Activated CD4-positive, alpha-beta T cell treated with anti-CD3 and anti-CD28 coated beads, Interleukin-2, amount 10 ng/mL, durations not matched to agents 7 days and 5 days (primary cell): ENCODE results near the gene EFCAB5. TPM values are rescaled to one million over a fixed set of nuclear protein-coding genes. Genes with fewer than 3 reads are reported as not detected.
"Not testable (repeated sequence)": the region's sequence is repeated elsewhere in the genome, so short reads cannot be mapped to it uniquely, and the experiment has no call there.

Source experiments
- CTCF ChIA-PET: fragments of 350-600 bp; sonication (Branson Sonifier 250); formaldehyde crosslinking; loops from one replicate; lab custom pipeline; 2021; ENCODE audit warnings: antibody characterized with exemption; lab: Charles Lee
- POLR2A ChIA-PET: fragments of 350-600 bp; sonication (Branson Sonifier 250); formaldehyde crosslinking; loops from one replicate; lab custom pipeline; 2021; ENCODE audit warnings: antibody characterized with exemption; lab: Charles Lee
- DNase-seq: peaks from one replicate; pipeline ENCODE4 v3.0.0-alpha.2; 2020
- H3K27ac Mint-ChIP-seq: one replicate; pipeline ENCODE4 v1.8.0; 2021; ENCODE audit warnings: mild to moderate bottlenecking, moderate library complexity, mixed read lengths
- H3K27me3 Mint-ChIP-seq: one replicate; pipeline ENCODE4 v1.8.0; 2021; ENCODE audit warnings: mixed read lengths
- H3K36me3 Mint-ChIP-seq: one replicate; pipeline ENCODE4 v1.8.0; 2021; ENCODE audit warnings: low read depth, mixed read lengths
- H3K4me1 Mint-ChIP-seq: one replicate; pipeline ENCODE4 v1.8.0; 2021; ENCODE audit warnings: mixed read lengths
- H3K4me3 Mint-ChIP-seq: one replicate; pipeline ENCODE4 v1.8.0; 2021; ENCODE audit warnings: mild to moderate bottlenecking, moderate library complexity, mixed read lengths
- H3K9me3 Mint-ChIP-seq: one replicate; pipeline ENCODE4 v1.8.0; 2021; ENCODE audit warnings: mixed read lengths
- total RNA-seq, 2 experiments: library from RNA; stranded (reverse); gene quantifications; one replicate each; pipeline ENCODE4 v1.2.3, GENCODE V29; 2021

EFCAB5 gene
- total RNA-seq, 2 experiments from 2014 or later, result 1.1 to 1.6 TPM

DNA sequence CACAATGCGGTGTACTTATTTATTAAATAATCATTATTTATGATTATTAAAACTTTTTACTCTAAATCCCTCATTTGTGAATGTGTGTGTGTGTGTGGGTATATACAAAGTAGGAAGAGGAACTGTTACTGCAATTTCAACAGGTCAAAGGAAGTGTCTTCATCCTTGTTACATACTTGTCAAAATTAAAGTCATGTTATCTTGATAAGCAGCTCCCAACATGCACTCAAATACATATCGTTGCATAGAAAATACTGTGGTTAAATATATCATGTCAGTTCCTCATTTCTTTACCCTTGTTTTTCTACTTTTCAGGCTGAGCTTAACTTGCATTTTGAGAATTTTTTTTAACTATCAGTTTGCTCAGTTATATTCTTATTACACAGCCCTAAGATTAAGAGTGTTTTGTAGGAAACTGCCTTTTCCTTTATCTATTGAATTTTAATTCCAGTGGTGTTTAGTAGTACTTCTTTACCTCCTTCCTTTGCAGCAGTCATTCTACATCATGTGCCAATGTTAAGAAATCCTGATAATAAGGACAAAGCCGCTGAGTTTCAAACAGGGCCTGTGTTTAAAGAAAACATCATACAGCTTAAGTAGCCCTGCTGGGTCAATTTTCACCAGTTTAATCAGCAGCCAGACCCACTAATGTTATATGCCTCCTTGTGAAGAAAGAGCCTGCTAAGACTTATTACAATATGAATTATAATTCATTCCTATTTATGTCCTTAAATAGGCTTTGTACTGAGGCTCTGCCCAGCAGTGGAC lies 7.2 kb downstream of the EFCAB5 start:
- Mint-ChIP-seq H3K9me3 (peaks cover under 1% of the 10 kb centered on the region), H3K4me1 (peaks cover 6% of the 10 kb centered on the region), H3K27me3 (no peaks in the 10 kb centered on the region), H3K27ac (no peak overlapping the region), H3K36me3 (peaks cover 3% of the 10 kb centered on the region), H3K4me3 (no peak overlapping the region)
- POLR2A ChIA-PET, result no interaction called here
- CTCF ChIA-PET, result interaction anchor here (1.7 kb wide), 1 partner anchor 37 kb away, joined by 3 read pairs; no protein-coding TSS in a partner anchor
- DNase-seq, result no peak

DNA sequence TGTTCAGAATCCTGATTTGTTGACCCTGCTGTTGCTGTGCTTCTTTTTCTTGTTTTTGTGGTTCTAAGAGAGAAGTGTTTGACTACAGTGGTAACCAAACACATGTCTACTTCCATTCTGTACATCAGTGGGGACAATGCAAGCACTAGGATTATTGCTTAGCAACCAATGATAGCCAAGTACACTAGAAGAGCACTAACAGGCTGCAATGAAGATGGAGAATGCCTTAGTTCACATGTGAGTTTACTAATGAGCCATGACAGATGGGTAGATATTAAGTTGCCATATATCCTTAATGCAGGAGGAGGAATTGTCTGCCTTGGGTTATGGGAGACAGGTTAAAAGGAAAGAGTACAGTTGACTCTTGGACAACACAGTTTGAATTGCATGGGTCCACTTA lies 8.3 kb downstream of the EFCAB5 start:
- CTCF ChIA-PET, result no interaction called here
- Mint-ChIP-seq H3K4me1 (peaks cover 6% of the 10 kb centered on the region), H3K27me3 (no peaks in the 10 kb centered on the region), H3K27ac (no peak overlapping the region), H3K36me3 (peaks cover 6% of the 10 kb centered on the region), H3K4me3 (no peak overlapping the region), H3K9me3 (peaks cover 5% of the 10 kb centered on the region)
- POLR2A ChIA-PET, result no interaction called here
- no peak for DNase-seq

GRCh38 chr17:29954405-29954804 lies 13.0 kb downstream of the EFCAB5 start:
- H3K4me3 Mint-ChIP-seq, result no peak overlapping the region
- H3K36me3 Mint-ChIP-seq, result peaks cover 4% of the 10 kb centered on the region
- POLR2A ChIA-PET, result no interaction called here
- no peaks in the 10 kb centered on the region for H3K4me1 Mint-ChIP-seq
- CTCF ChIA-PET, result interaction anchor here (0.5 kb wide), 1 partner anchor 86 kb away, joined by 3 read pairs; no protein-coding TSS in a partner anchor
- no peaks in the 10 kb centered on the region for H3K27me3 Mint-ChIP-seq
- H3K27ac Mint-ChIP-seq, result no peak overlapping the region
- H3K9me3 Mint-ChIP-seq, result peaks cover 9% of the 10 kb centered on the region
- DNase-seq, result no peak

GRCh38 chr17:29956225-29956624 lies 14.8 kb downstream of the EFCAB5 start:
- H3K4me1 Mint-ChIP-seq, result no peaks in the 10 kb centered on the region
- no peaks in the 10 kb centered on the region for H3K27me3 Mint-ChIP-seq
- peaks cover 4% of the 10 kb centered on the region for H3K36me3 Mint-ChIP-seq
- no peak overlapping the region for H3K27ac Mint-ChIP-seq
- ChIA-PET CTCF (interaction anchor here (1.0 kb wide), 1 partner anchor 338 kb away, joined by 7 read pairs; no protein-coding TSS in a partner anchor), POLR2A (no interaction called here)
- peaks cover 9% of the 10 kb centered on the region for H3K9me3 Mint-ChIP-seq
- DNase-seq, result no peak
- H3K4me3 Mint-ChIP-seq, result no peak overlapping the region

DNA sequence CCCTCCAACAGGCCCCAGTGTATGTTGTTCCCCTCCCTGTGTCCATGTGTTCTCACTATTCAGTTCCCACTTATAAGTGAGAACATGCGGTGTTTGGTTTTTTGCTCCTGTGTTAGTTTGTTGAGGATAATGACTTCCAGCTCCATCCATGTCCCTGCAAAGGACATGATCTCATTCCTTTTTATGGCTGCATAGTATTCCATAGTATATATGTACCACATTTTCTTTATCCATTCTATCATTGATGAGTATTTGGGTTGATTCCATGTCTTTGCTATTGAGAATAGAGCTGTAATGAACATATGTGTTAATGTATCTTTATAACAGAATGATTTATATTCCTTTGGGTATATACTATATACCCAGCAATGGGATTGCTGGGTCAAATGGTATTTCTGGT lies 16.1 kb downstream of the EFCAB5 start:
- H3K9me3 Mint-ChIP-seq, H3K4me3 Mint-ChIP-seq: not testable (repeated sequence)

GRCh38 chr17:29958947-29959657 lies 17.7 kb downstream of the EFCAB5 start:
- H3K4me1 Mint-ChIP-seq, result no peaks in the 10 kb centered on the region
- peaks cover 4% of the 10 kb centered on the region for H3K9me3 Mint-ChIP-seq
- no peak overlapping the region for H3K27ac Mint-ChIP-seq
- H3K36me3 Mint-ChIP-seq, result no peaks in the 10 kb centered on the region
- H3K27me3 Mint-ChIP-seq, result no peaks in the 10 kb centered on the region
- ChIA-PET CTCF (no interaction called here), POLR2A (no interaction called here)
- DNase-seq, result no peak
- H3K4me3 Mint-ChIP-seq, result no peak overlapping the region

More for the DNA sequence above, 16.1 kb downstream of the EFCAB5 start:
- CTCF ChIA-PET, H3K4me1 Mint-ChIP-seq, H3K27me3 Mint-ChIP-seq, H3K36me3 Mint-ChIP-seq, H3K27ac Mint-ChIP-seq, DNase-seq, POLR2A ChIA-PET: not testable (repeated sequence)

- no peak overlapping the region for H3K4me3 Mint-ChIP-seq
- peaks cover 2% of the 10 kb centered on the region for H3K36me3 Mint-ChIP-seq
- CTCF ChIA-PET, result no interaction called here
- POLR2A ChIA-PET, result no interaction called here
- H3K27ac Mint-ChIP-seq, result no peak overlapping the region
- peaks cover 4% of the 10 kb centered on the region for H3K9me3 Mint-ChIP-seq
- no peaks in the 10 kb centered on the region for H3K27me3 Mint-ChIP-seq
- no peaks in the 10 kb centered on the region for H3K4me1 Mint-ChIP-seq
- DNase-seq, result no peak
Observed at GRCh38 chr17:29959658-29960337, 18.4 kb downstream of the EFCAB5 start.

- DNase-seq, result no peak
- Mint-ChIP-seq H3K4me3 (no peak overlapping the region), H3K4me1 (no peaks in the 10 kb centered on the region), H3K27me3 (peaks cover 2% of the 10 kb centered on the region), H3K9me3 (no peaks in the 10 kb centered on the region), H3K27ac (no peak overlapping the region), H3K36me3 (peaks cover 2% of the 10 kb centered on the region)
- POLR2A ChIA-PET, result no interaction called here
- CTCF ChIA-PET, result interaction anchor here (0.6 to 1.4 kb wide), 5 partner anchors 11 to 291 kb away, joined by 3 to 4 read pairs (median 3); no protein-coding TSS in a partner anchor
Observed at GRCh38 chr17:29962656-29963055, 21.2 kb downstream of the EFCAB5 start.

DNA sequence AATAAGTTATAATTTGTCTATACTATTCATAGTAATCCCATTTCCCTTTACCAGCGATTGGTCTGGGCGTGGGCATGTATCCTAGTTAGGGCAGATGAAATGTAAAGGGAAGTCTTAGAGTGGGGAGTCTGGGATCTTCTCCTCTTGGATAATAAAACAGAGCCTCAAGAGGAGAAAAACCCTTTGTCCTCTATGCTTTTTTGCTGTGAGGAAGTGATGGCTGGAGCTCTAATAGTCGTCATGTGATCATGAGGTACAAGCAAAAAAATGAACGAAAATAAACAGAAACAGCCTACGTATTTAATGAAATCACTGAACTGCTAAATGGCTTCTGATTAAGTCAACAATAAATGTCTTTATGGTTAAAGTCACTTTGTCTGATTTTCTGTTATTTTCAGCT lies 26.8 kb downstream of the EFCAB5 start:
- ChIA-PET CTCF (no interaction called here), POLR2A (no interaction called here)
- DNase-seq, result no peak
- H3K27ac Mint-ChIP-seq, result no peak overlapping the region
- no peak overlapping the region for H3K4me3 Mint-ChIP-seq
- H3K36me3 Mint-ChIP-seq, result peaks cover 2% of the 10 kb centered on the region
- H3K9me3 Mint-ChIP-seq, result no peaks in the 10 kb centered on the region
- H3K4me1 Mint-ChIP-seq, result no peaks in the 10 kb centered on the region
- H3K27me3 Mint-ChIP-seq, result peaks cover 5% of the 10 kb centered on the region

GRCh38 chr17:29972277-29972676 lies 30.8 kb downstream of the EFCAB5 start:
- DNase-seq, result no peak
- Mint-ChIP-seq H3K27ac (no peak overlapping the region), H3K36me3 (no peaks in the 10 kb centered on the region), H3K27me3 (peaks cover 12% of the 10 kb centered on the region), H3K4me1 (no peaks in the 10 kb centered on the region), H3K4me3 (no peak overlapping the region), H3K9me3 (no peaks in the 10 kb centered on the region)
- CTCF ChIA-PET, result no interaction called here
- POLR2A ChIA-PET, result no interaction called here

- ChIA-PET POLR2A (no interaction called here), CTCF (no interaction called here)
- no peak overlapping the region for H3K4me3 Mint-ChIP-seq
- H3K27me3 Mint-ChIP-seq, result peaks cover 15% of the 10 kb centered on the region
- H3K36me3 Mint-ChIP-seq, result no peaks in the 10 kb centered on the region
- no peak overlapping the region for H3K27ac Mint-ChIP-seq
- DNase-seq, result no peak
- no peaks in the 10 kb centered on the region for H3K4me1 Mint-ChIP-seq
- no peaks in the 10 kb centered on the region for H3K9me3 Mint-ChIP-seq
Observed at GRCh38 chr17:29973005-29973404, 31.6 kb downstream of the EFCAB5 start.

DNA sequence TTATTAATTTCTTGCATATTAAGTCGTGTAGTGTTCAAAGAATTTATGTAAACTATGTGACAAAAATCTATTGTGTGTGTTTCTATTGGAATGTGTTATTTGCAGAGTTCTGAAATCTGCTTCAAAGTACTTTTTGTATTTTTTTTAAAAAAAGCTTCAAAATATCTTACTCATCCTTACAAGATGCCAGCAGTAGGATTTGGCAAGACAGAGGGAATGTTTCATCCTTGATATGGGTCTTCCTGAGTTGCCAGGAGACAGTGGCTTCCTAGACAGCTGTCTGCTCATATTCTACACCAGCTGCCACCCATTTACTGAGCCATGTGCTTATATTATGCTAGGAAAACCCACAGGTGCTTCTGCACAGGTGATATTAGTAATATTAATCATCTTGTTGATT lies 36.4 kb downstream of the EFCAB5 start:
- no peaks in the 10 kb centered on the region for H3K9me3 Mint-ChIP-seq
- H3K4me3 Mint-ChIP-seq, result no peak overlapping the region
- CTCF ChIA-PET, result no interaction called here
- POLR2A ChIA-PET, result no interaction called here
- H3K4me1 Mint-ChIP-seq, result no peaks in the 10 kb centered on the region
- no peak overlapping the region for H3K27ac Mint-ChIP-seq
- peaks cover 18% of the 10 kb centered on the region for H3K27me3 Mint-ChIP-seq
- no peaks in the 10 kb centered on the region for H3K36me3 Mint-ChIP-seq
- no peak for DNase-seq

DNA sequence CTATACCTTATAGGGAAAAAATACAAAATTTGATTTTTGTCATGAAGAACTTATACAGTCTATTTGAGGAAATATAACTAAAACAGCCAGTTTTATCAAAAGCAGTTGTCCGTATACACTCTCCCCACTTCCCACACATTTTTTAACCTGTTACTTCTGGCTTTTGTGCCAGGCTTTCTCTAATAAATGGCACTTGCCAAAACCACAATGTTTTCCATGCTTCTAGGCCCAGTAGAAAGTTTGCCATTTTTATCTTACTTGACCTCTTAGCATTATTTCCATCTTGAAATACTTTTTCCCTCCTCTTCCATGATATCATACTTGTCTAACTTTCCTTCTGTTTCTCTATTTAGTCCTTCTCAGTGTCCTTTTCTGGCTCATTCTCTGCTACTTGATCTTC lies 38.8 kb downstream of the EFCAB5 start:
- Mint-ChIP-seq H3K4me1 (no peaks in the 10 kb centered on the region), H3K27ac (no peak overlapping the region), H3K4me3 (no peak overlapping the region), H3K27me3 (peaks cover 22% of the 10 kb centered on the region), H3K9me3 (no peaks in the 10 kb centered on the region), H3K36me3 (no peaks in the 10 kb centered on the region)
- CTCF ChIA-PET, result interaction anchor here (1.0 kb wide), 1 partner anchor 33 kb away, joined by 3 read pairs; no protein-coding TSS in a partner anchor
- POLR2A ChIA-PET, result no interaction called here
- DNase-seq, result no peak
